B cell (primary cell): ENCODE measurements around the gene VTI1A. TPM values are rescaled to one million over a fixed set of nuclear protein-coding genes. Genes with fewer than 3 reads are reported as not detected.

ENCODE experiments used
- ATAC-seq: fragments of 200-7000 bp; cut with Tn5 transposase; one replicate; pipeline ENCODE4 v1.10.0; 2021; ENCODE audit warnings: low read depth, mild to moderate bottlenecking, moderate number of reproducible peaks, moderate library complexity
- CTCF ChIA-PET: fragments of 350-600 bp; sonication (Branson Sonifier 250); formaldehyde crosslinking; loops from one replicate; lab custom pipeline; 2021; ENCODE audit warnings: antibody characterized with exemption, inconsistent platforms; lab: Charles Lee
- POLR2A ChIA-PET: fragments of 350-600 bp; sonication (Branson Sonifier 250); formaldehyde crosslinking; loops from one replicate; lab custom pipeline; 2021; ENCODE audit warnings: antibody characterized with exemption; lab: Charles Lee
- DNase-seq: peaks from one replicate; pipeline ENCODE4 v3.0.0; 2013
- H2AFZ ChIP-seq: 2 replicates; pipeline ENCODE4 v1.6.1; 2012; ENCODE audit warnings: mild to moderate bottlenecking, low read depth, low read length; ENCODE audit not compliant: insufficient read depth, poor library complexity, severe bottlenecking
- H3K27ac ChIP-seq, 2 donors: 1 replicate in 1 of 2; 2 replicates in 1 of 2; pipeline ENCODE4 v1.5.1; 2012 to 2013; ENCODE audit warnings: low read length in 2 of 2, mild to moderate bottlenecking in 2 of 2, moderate library complexity in 1 of 2
- H3K27me3 ChIP-seq, 4 experiments: fragments of 200-600 bp in 1 of 4; sonication (generic) in 1 of 4; replicated peaks in 1 of 4; 1 replicate in 2 of 4; 2 replicates in 2 of 4; pipeline versions ENCODE4 v1.6.1 to v1.7.0; 2013 to 2016; ENCODE audit warnings: low read length in 3 of 4, mild to moderate bottlenecking in 2 of 4, mixed read lengths in 1 of 4, moderate library complexity in 1 of 4; ENCODE audit not compliant: insufficient read depth in 4 of 4, control insufficient read depth in 3 of 4; ENCODE audit errors: control extremely low read depth in 1 of 4
- H3K36me3 ChIP-seq, 2 experiments: replicated peaks in 1 of 2; 1 replicate in 1 of 2; 2 replicates in 1 of 2; pipeline versions ENCODE4 v1.6.1 to v1.7.1; 2013; ENCODE audit warnings: low read length in 1 of 2; ENCODE audit not compliant: insufficient read depth in 2 of 2, control insufficient read depth in 1 of 2; ENCODE audit errors: control extremely low read depth in 1 of 2, extremely low read depth in 1 of 2
- H3K4me1 ChIP-seq, 2 donors: fragments of 200-600 bp in 1 of 2; sonication (generic) in 1 of 2; 1 replicate in 1 of 2; 2 replicates in 1 of 2; pipeline versions ENCODE4 v1.5.1 to v1.6.1; 2013 to 2017; ENCODE audit warnings: low read length in 2 of 2; ENCODE audit not compliant: control insufficient read depth in 2 of 2, insufficient read depth in 2 of 2
- H3K4me2 ChIP-seq: replicated peaks from 2 replicates; pipeline ENCODE3; 2012; ENCODE audit warnings: mild to moderate bottlenecking, low read depth, low read length; ENCODE audit not compliant: poor library complexity, severe bottlenecking
- H3K4me3 ChIP-seq, 5 experiments: fragments of 200-600 bp in 1 of 5; sonication (generic) in 1 of 5; 1 replicate in 3 of 5; 2 replicates in 2 of 5; pipeline versions ENCODE4 v1.5.1 to v1.7.0; 2011 to 2016; ENCODE audit warnings: low read length in 4 of 5, mild to moderate bottlenecking in 4 of 5, low read depth in 2 of 5, control low read depth in 1 of 5, moderate library complexity in 1 of 5; ENCODE audit not compliant: insufficient read depth in 1 of 5; ENCODE audit errors: control extremely low read depth in 1 of 5, extremely low read depth in 1 of 5
- H3K79me2 ChIP-seq: fragments of 200-600 bp; sonication (generic); one replicate; pipeline ENCODE4 v1.6.0; 2016; ENCODE audit warnings: low read length; ENCODE audit not compliant: control insufficient read depth, insufficient read depth
- H3K9ac ChIP-seq: fragments of 200-600 bp; sonication (generic); 2 replicates; pipeline ENCODE4 v1.6.1; 2017; ENCODE audit warnings: mild to moderate bottlenecking, low read length, moderate library complexity
- H3K9me3 ChIP-seq, 3 donors: one replicate each; pipeline versions ENCODE4 v1.6.1 to v1.7.1; 2013; ENCODE audit warnings: low read length in 2 of 3; ENCODE audit not compliant: control insufficient read depth in 2 of 3, insufficient read depth in 1 of 3; ENCODE audit errors: control extremely low read depth in 1 of 3
- H4K20me1 ChIP-seq: 2 replicates; pipeline ENCODE4 v1.6.0; 2012; ENCODE audit warnings: mild to moderate bottlenecking, low read length; ENCODE audit not compliant: insufficient read depth, control insufficient read depth, poor library complexity, severe bottlenecking
- H3K27ac Mint-ChIP-seq: one replicate; pipeline ENCODE4 v1.8.0; 2021; ENCODE audit warnings: mixed read lengths
- H3K27me3 Mint-ChIP-seq: one replicate; pipeline ENCODE4 v1.8.0; 2021; ENCODE audit warnings: mixed read lengths
- H3K4me1 Mint-ChIP-seq: one replicate; pipeline ENCODE4 v1.8.0; 2021; ENCODE audit warnings: mixed read lengths
- H3K4me3 Mint-ChIP-seq: one replicate; pipeline ENCODE4 v1.8.0; 2021; ENCODE audit warnings: mixed read lengths
- H3K9me3 Mint-ChIP-seq: one replicate; pipeline ENCODE4 v1.8.0; 2022; ENCODE audit warnings: mixed read lengths; ENCODE audit not compliant: insufficient read depth
- EZH2 ChIP-seq: IDR thresholded peaks from 2 replicates; pipeline ENCODE4 v1.6.1; 2012; ENCODE audit warnings: borderline replicate concordance, low read depth, mild to moderate bottlenecking, moderate library complexity, low read length; ENCODE audit not compliant: insufficient read depth, poor library complexity, severe bottlenecking
- WGBS: methylation state at CpG from one replicate; pipeline ENCODE4 v1.1.5; 2013; ENCODE audit warnings: missing lambda C conversion rate; ENCODE audit not compliant: insufficient coverage; 5-methylcytosine and 5-hydroxymethylcytosine counted together
- intact Hi-C: fragments of 100-400 bp; cut with micrococcal nuclease; formaldehyde crosslinking; loops from one replicate; pipeline ENCODE4 v1.10.0; 2022
- polyA plus RNA-seq: library from polyadenylated mRNA; depleted of rRNA; stranded (reverse); fragments of >200 nt; gene quantifications from 2 replicates; pipeline ENCODE4 v1.2.3, GENCODE V29; 2012
- total RNA-seq, 2 donors: library from RNA; stranded (reverse); fragments of 120-200 nt in 1 of 2; gene quantifications; 1 replicate in 1 of 2; 2 replicates in 1 of 2; pipeline versions ENCODE4 v1.2.3 to v1.2.4, GENCODE V29; 2013 to 2022
- TF ChIP-seq, protein P1 (sequence below): fragments of 200-600 bp; IDR thresholded peaks from one replicate; pipeline ENCODE4 v1.8.0; 2022; ENCODE audit warnings: antibody characterized with exemption, mild to moderate bottlenecking

The VTI1A gene
- total and polyA plus RNA-seq, 2 donors (not counting 1 experiment from before 2014, with no cell fraction given) = 20.0 to 84.1 TPM

DNA sequence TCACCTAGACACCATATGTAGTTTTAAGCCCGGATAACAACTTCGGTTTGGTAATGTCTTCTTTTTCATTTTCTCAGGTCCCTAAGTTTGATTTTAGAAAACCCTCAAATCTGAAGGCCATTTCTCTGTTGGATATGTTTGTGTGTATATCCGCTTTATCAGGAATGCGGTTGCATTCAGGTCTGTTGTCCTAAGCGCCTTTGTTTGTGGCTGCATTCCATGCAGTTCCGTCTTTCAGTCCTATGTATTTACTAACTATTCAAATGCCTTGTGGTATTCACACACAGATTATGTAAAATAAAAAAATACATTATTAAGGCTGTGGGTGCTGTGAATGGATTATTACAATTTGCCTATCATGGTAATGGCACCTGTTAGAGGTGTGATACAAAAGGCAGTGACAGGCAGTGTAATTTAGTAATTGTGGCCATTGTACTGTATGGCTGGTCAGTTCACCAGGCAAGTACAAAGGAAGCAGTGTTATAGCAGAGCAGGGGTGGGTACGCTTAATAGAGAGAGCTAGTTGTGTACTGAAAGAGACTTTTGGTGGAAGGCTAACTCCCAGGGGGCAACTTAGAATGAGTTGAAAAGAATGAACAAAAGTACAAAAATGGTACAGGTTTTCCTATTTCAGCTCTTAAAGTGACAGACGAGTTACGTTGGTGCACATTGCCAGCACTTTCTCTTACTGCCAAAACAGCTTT is 136.4 kb downstream of the VTI1A start:
- CTCF ChIA-PET = no interaction called here
- H3K9me3 Mint-ChIP-seq = no peaks in the 10 kb centered on the region
- H3K4me2 ChIP-seq = no peak overlapping the region
- POLR2A ChIA-PET = no interaction called here
- 100% methylated on average over 2 of the region's 9 CpGs for WGBS
- no peaks in the 10 kb centered on the region for H3K79me2 ChIP-seq
- no peak overlapping the region for H2AFZ ChIP-seq
- H3K4me1 ChIP-seq = no peaks in the 10 kb centered on the region
- H3K9ac ChIP-seq = no peak overlapping the region
- no peaks in the 10 kb centered on the region for H3K4me1 Mint-ChIP-seq
- TF ChIP-seq EZH2 = no peak
- TF ChIP-seq, protein P1, sequence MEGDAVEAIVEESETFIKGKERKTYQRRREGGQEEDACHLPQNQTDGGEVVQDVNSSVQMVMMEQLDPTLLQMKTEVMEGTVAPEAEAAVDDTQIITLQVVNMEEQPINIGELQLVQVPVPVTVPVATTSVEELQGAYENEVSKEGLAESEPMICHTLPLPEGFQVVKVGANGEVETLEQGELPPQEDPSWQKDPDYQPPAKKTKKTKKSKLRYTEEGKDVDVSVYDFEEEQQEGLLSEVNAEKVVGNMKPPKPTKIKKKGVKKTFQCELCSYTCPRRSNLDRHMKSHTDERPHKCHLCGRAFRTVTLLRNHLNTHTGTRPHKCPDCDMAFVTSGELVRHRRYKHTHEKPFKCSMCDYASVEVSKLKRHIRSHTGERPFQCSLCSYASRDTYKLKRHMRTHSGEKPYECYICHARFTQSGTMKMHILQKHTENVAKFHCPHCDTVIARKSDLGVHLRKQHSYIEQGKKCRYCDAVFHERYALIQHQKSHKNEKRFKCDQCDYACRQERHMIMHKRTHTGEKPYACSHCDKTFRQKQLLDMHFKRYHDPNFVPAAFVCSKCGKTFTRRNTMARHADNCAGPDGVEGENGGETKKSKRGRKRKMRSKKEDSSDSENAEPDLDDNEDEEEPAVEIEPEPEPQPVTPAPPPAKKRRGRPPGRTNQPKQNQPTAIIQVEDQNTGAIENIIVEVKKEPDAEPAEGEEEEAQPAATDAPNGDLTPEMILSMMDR = no peak
- no peak overlapping the region for H3K27ac Mint-ChIP-seq
- no peak for ATAC-seq
- no peak overlapping the region for H3K27ac ChIP-seq
- H3K9me3 ChIP-seq = no peaks in the 10 kb centered on the region
- H3K4me3 ChIP-seq = no peak overlapping the region
- H3K36me3 ChIP-seq = peaks cover 0 to 4% of the 10 kb centered on the region in 2 experiments
- no peak overlapping the region for H3K4me3 Mint-ChIP-seq
- intact Hi-C loops = no loop called here
- H4K20me1 ChIP-seq = no peaks in the 10 kb centered on the region
- H3K27me3 Mint-ChIP-seq = no peaks in the 10 kb centered on the region
- H3K27me3 ChIP-seq = no peaks in the 10 kb centered on the region
- DNase-seq = no peak

DNA sequence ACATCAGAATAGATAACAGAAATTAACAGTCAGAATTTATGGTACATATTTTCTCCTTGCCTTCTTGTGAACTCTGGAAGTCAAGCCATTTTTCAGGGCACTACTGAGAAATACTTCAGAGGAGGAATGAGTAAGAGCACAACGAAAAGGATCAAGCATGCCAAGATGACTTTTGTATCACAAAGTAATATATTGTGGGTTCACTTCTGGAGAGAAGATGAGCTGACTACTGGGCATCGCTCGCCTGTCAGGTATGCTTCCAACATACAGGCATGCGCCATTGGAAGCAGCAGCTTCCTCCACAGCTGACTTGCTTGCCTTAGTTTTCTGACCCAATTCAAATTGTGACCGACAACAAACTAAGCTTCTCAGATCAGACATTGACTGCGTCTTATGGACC is 137.3 kb downstream of the VTI1A start:
- Histone ChIP-seq H4K20me1 (no peaks in the 10 kb centered on the region), H3K9ac (no peak overlapping the region), H3K4me3 (no peak overlapping the region), H3K4me2 (no peak overlapping the region), H3K79me2 (no peaks in the 10 kb centered on the region), H3K27me3 (no peaks in the 10 kb centered on the region), H3K27ac (no peak overlapping the region), H3K4me1 (no peaks in the 10 kb centered on the region), H3K36me3 (peaks cover 0 to 4% of the 10 kb centered on the region in 2 experiments), H2AFZ (no peak overlapping the region), H3K9me3 (no peaks in the 10 kb centered on the region)
- ATAC-seq (no peak), DNase-seq (no peak)
- 91% methylated on average over 5 of the region's 6 CpGs for WGBS
- TF ChIP-seq, protein P1 = no peak
- TF ChIP-seq EZH2 = no peak
- no peaks in the 10 kb centered on the region for H3K27me3 Mint-ChIP-seq
- ChIA-PET POLR2A (no interaction called here), CTCF (no interaction called here)
- no peaks in the 10 kb centered on the region for H3K4me1 Mint-ChIP-seq
- H3K9me3 Mint-ChIP-seq = no peaks in the 10 kb centered on the region
- H3K4me3 Mint-ChIP-seq = no peak overlapping the region
- intact Hi-C loops = no loop called here
- H3K27ac Mint-ChIP-seq = no peak overlapping the region
